ENCODE measurements around the gene CDC42EP4.
A peak's percentile ranks its signal among the peaks of the same experiment; 100 is the strongest.

Gene CDC42EP4, protein sequence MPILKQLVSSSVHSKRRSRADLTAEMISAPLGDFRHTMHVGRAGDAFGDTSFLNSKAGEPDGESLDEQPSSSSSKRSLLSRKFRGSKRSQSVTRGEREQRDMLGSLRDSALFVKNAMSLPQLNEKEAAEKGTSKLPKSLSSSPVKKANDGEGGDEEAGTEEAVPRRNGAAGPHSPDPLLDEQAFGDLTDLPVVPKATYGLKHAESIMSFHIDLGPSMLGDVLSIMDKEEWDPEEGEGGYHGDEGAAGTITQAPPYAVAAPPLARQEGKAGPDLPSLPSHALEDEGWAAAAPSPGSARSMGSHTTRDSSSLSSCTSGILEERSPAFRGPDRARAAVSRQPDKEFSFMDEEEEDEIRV

DNA sequence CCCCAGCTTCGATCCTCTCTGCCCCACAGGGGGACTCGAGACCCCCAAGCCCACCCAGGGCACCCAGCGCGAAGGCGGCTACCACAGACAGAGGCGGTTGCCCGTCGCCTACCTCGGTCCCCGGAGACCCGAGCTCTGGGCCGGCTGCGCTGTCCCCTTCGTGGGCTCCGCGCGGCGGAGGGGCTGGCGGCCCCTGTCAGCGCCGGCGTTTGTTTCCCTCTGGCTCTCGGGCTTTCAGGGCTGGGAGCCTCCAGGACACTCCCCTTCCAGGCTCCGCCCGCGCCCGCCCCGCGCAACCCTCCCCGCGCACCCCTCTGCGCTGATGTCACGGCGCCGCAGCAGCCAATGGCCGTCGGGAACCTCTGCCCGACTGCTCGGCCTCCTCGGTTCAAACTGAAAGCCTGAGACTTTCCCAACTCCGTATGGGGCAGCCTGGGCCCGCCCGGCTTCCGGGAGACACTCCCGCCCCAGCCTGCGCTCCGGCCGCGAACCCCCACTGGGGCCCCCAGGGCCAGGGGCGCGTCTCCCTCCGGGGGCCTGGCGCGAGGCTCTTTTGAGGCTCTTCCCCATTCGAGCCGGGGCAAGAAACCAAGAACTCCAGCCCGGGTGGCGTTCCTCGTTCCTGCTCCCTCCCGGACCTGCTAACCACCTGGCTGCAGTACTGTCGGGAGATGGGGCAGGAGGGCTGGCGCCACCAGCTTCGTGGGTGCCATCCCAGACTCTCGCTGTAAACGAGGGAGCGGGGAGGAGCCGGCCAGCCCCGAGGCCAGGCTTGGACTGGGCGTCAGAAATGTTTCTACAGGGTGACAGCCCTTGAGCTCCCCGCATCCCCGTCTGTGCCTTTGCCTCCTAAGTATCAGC is at the start of gene CDC42EP4:
Gene CDC42EP4 (minus strand): TSS at position 221 of the 861 bp plus-strand sequence. CDS start 25,501 bp downstream, outside the sequence.
- peak; percentile 77 for DNase-seq

DNA sequence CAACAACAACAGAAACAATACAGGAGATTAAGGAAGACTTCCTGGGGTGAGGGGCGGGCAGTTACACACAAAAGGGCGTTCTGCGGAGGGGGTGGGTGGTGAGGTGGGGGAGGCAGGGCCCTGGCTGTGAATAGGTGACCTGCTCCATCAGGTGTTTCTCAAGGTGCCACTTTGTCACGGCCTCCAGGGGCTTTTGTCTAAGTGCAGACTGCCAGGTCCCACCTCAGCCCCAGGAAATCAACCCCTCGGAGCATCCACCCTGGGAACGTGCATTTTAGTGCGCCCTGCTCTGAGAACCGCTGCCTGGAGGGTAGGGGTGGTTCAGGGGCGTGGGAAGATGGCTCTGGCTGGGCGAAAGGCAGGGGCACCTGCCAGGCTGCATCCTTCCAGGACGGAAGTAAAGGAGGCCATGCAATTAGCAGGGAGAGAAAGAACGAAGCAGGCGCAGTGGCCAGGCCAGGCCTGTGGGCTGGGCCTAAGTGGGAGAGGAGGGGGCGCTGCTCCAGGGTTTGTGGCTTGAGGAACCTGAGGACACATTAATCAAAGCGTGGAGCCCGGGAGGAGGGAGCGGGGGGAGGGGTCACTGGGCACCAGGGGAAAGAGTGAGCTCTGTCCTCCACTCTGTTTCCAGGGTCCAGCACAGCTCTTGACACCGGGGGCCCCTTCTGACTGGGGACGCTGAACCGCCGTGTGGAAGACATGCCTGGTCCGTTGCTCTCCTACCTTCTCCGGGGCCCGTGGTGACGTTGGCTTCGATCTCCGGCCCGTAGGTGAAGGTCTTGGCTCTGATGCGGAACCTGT is 49.4 kb upstream of the CDC42EP4 start:
- no peak for DNase-seq

- no peak for DNase-seq
These were observed 48.2 kb upstream of the CDC42EP4 start for GRCh38 chr17:73359987-73360410.

- DNase-seq = no peak
These were observed 47.6 kb upstream of the CDC42EP4 start for GRCh38 chr17:73359352-73359751.

DNA sequence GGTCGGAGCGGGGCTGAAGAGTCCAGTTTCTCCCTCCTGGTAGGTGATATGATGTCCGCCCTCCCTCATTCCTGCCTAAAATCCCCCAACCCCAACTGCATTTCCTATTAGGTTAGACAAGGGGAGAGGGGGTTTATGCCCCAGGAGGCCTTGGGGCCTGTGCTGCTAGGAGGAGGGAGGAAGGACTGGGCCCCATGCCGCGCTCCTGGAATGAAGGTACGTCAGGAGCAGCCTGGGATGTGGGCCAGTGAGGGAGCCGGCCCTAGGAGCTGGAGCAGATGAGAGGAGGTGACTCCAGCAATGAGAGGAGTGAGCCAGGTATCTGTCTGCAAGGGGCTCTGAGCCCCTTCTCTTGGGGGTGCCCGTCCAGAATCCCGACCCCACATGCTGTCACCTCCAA is 46.9 kb upstream of the CDC42EP4 start:
- DNase-seq = no peak

DNA sequence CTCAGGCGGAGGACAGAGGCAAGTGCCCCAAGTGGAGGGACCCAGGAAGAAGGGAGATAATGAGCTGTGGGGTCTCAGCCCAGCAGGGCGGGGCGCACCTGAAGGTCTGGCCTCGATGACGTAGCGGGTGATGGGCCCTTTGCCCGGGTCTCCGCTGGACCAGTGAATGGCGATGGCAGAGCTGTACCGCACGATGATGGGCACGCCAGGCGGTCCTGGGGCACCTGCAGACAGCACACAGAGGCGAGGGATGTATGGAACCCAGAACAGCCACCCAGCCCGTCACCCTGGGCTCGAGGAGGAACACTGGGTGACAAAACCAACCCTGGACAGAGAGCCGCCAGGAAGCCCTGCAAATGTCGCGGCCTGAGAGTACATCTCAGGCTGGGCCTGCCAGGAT is 46.2 kb upstream of the CDC42EP4 start:
- DNase-seq = no peak

GRCh38 chr17:73357318-73357717 is 45.5 kb upstream of the CDC42EP4 start:
- no peak for DNase-seq

DNA sequence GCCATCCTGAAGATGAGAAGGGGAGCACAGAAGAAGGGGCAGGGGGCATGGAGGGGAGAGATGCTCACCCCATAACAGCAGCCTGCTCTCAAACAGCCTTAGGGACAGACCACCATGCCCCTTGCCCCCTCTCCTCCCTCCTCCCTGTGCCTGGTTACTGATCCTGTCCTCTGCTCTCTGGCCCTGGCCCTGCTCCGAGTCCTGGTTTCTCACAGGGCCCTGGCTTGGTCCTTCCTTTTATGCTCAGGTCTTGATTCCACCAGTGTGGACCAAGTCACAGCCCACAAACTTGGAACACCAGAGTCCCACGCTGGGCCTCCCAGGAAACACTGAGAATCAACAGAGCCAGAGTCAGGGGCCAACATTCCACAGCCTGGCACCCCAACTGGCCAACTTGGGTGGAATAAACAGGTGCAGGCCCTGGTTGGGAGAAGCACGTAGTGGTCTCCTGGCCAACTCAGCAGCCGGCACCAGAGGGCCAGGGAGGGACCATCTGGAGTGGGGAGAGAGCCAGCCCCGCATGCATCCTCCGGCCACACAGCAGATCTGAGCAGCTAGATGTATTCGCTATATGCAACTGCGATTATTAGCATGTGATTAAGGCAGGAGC is 44.9 kb upstream of the CDC42EP4 start:
- no peak for DNase-seq

DNA sequence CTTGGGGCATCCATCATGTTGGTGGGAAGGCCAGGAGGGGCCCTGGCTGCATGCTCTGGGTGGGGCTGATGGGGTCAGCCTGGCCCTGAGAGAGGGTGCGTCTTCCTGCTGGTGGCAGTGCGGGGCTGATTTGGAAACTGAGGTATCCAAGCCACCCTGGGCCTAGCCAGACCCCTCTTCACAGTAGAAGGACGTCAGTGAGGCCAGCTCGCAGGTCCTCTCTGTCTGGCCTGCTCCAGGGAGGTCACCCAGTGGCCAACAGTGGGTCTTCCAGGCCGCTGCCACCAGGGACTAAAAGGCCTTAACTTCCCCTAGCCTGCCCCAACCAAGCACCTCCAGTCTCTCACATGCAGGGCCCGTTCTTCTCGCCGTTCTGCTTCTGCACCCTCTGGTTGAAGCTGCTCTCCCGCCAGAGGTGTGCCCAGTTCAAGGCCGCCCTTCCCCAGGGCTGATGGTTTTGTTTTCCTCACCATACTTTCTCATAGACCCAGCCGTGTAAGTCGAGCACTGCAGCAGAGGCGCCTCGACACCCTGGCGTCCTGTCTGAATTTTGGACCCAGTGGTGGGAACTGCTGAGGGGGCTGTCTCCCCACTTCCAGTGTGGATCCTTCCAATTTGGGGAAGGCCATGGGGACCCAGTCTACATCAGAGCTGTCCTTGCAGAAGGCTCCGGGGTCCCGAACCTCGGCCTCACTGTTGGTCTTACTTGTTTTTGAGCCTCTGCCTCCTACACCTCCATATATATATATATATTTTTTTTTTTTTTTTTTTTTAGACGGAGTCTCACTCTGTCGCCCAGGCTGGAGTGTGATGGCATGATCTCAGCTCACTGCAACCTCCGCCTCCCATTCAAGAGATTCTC is 42.9 kb upstream of the CDC42EP4 start:
- DNase-seq = no peak

DNA sequence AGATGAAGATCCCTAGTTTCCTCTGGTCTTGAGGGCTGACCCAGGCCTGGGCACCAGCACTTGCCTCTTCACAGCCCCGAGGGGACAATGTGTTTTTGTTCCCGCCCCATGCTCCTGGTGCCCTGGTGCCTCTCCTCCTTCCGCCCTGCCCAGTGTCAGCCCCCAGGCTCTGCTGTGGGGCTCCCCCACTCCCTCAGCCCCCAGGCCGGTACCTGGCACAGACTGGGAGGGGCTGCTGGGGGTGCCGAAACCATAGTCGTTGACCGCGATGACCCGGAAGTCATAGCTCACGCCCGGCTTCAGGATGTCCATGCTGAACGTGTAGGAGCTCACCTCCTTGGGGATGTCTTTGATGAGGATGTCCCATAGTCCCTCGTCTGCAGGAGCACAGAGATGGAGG is 40.5 kb upstream of the CDC42EP4 start:
- DNase-seq = no peak

DNA sequence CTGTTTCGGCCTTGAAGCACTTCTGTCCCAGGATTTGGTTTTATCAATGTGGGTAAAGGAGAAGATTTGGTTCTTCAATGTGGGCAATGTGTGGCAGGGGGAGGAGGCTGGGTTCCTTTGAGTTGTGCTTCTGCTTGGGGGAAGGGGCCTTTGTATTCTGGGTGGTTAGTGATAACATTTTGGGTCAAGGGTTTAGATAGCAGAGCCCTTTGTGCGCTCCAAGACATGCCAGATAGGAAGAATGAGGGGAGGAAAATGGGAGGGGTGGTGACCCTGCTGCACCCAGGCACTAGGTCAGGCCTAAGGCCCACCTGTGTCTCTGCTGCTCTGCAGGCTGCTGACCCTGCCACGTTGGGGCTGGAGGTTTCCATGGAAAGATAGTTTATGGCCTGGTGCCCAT is 40.0 kb upstream of the CDC42EP4 start:
- no peak for DNase-seq

- no peak for DNase-seq
These were observed 39.1 kb upstream of the CDC42EP4 start for GRCh38 chr17:73350864-73351263.

DNA sequence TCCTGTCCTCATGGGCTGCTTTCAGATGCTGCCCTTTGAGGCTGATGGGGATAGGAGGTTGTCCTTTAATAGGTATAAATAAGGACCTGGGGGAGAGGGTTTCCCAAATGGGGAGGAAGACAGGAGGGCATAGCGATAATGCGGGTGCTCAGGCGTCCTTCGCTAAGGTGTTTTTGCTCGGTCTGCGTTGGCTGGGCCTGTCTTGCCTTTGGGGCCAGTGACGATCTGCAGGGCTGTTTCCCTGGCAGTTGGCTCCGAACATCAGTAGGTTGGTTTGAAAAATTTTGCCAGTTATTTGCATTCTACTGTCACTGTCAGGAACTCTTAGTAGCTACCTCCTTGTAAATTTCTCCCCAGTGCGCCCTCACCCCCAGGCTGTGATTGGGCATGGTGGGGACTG is 37.8 kb upstream of the CDC42EP4 start:
- DNase-seq = no peak

DNA sequence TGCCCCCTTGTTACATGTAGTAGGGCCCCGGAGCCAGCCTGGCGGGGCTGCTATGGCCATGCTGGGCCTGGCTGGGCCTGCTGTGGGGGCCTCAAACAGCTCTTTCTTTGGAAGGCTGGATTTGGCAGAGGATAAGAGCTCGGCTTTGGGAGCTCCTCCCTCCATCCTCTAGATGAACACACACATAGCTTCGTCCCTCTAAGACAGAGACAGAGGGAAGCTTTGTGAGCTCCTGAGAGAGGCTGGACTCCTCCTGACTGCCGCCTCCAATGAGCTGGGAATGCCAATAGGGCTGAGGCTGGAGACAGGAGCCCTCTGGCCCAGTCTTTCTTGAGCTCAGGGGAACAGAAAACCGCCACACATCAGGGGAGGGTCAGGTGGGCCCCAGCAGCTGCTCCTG is 37.3 kb upstream of the CDC42EP4 start:
- no peak for DNase-seq

GRCh38 chr17:73348829-73349095 is 37.0 kb upstream of the CDC42EP4 start:
- DNase-seq = no peak

DNA sequence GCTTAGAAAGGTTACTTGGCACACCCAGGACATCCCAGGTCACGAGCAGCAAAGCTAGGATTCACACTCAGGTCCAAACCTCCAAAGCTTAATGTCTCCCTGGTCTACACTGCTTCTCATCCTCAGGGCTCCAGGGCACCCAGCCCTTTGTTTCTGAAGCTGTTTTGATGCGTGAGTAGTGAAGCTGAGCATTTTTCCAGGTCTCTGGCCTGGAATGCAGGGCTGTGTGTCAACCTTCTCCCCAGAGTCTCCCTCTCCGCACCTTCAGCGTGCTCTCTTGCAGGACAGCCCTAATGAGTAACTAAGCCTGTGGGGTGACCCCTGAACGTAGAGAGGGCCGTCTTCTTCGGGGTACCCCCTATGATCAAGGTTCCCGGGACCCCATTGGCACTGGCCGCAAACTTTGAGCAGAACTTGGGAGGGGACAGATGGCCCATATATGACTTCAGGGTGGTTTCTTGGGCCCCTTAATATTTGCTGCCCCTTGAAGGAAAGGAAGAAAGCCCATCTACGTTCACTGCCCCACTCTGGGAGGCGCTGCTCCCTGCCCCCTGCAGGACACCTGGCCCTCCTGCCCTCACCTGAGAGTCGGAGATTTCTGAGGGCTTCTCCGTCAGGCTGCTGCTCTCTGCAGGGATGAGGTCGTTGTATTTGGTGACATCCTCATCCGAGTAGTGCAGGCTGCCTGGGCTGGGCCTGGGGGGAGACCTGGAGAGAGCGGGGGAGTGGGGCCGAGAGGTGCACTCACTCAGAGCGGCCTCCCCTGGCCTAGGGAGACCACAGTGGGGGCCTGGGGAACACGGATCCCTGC is 36.4 kb upstream of the CDC42EP4 start:
- DNase-seq = no peak

GRCh38 chr17:73347351-73347750 is 35.5 kb upstream of the CDC42EP4 start:
- no peak for DNase-seq

DNA sequence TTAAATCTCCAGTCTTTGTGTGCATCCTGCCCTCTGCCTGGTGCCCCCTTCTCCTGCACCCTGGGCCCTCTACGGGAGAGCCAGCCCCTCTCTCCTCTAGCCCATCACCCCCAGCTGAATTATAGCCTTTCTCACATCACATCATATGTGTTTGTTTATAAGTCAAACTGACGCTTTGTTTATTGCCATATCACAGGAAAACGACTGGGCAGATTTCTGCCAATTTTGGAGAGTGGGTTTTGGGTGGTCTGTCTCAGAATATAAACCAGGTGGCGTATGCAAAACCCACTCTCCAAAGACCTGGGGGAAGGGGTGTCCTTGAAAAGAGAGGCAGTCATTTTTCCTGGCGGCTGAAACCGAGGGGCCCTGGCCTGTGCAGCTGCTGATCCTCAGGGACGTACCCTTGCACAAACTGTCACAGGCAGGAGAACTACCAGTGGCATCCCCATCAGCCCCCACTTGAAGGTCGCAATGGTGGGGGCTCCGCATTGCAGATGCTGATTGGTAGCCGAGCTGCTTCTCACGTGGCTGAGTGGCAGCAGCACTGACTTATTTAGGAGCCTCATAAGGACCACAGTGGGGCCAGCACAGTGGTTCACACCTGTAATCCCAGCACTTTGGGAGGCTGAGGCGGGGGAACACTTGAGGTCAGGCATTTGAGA is 34.8 kb upstream of the CDC42EP4 start:
- no peak for DNase-seq

GRCh38 chr17:73343739-73344454 is 32.1 kb upstream of the CDC42EP4 start:
- no peak for DNase-seq

DNA sequence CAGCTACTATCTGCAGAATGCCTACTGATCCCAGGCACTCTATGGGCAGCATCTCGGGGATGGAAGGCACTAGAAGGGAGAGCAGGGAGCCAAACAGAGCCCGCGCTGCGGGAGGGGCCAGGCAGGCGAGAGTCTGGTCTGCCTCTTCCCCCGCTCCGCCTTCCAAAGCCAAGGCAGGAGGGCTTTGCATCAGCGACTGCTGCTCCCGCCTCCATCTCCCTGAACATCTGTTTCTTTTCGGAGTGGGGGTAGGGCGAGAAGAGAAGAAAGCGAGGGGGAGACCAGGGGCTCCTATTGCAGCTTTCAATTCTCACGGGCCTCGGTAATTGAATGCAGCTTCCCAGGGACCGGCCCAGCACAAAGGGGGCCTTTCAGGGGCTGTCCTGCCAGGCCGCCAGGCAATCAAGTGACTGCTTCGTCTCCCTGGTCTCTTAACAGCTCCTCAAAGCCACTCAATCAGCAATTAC is 31.4 kb upstream of the CDC42EP4 start:
- peak; percentile 90 for DNase-seq

Measured in NCI-H1694 (cell line).